Measurements from ENCODE around the gene NALCN. TPM values are rescaled to one million over a fixed set of nuclear protein-coding genes. Genes with fewer than 3 reads are reported as not detected.

Gene NALCN
- total and polyA plus RNA-seq, 7 experiments from 2014 or later, result not detected

- H3K36me3 Mint-ChIP-seq, result no peaks in the 10 kb centered on the region
- intact Hi-C loops (cut with micrococcal nuclease), result no loop called here
- ATAC-seq, result no peak
- Histone ChIP-seq H3K27ac (ENCODE audit: low read depth, low read length) (no peak overlapping the region), H3K4me3 (ENCODE audit: low read length) (no peak overlapping the region), H3K9me3 (ENCODE audit: control insufficient read depth in 2 of 3, low read length in 3 of 3) (no peaks in the 10 kb centered on the region), H3K36me3 (ENCODE audit: control insufficient read depth in 2 of 3, insufficient read depth in 3 of 3, low read length in 3 of 3) (no peaks in the 10 kb centered on the region), H3K4me1 (ENCODE audit: control insufficient read depth in 2 of 2, insufficient read depth in 2 of 2, low read length in 2 of 2) (no peaks in the 10 kb centered on the region), H3K27me3 (ENCODE audit: control insufficient read depth in 2 of 2, insufficient read depth in 2 of 2, low read length in 2 of 2) (no peaks in the 10 kb centered on the region)
- H3K9me3 Mint-ChIP-seq, result peaks cover 0 to 6% (median 0%) of the 10 kb centered on the region in 11 donors
- CTCF ChIA-PET, result interaction anchor here (0.6 kb wide), 1 partner anchor 494 kb away, joined by 3 read pairs; no protein-coding TSS in a partner anchor
- no peak overlapping the region for H3K4me3 Mint-ChIP-seq
- H3K4me1 Mint-ChIP-seq, result no peaks in the 10 kb centered on the region
- peaks cover 0 to 13% (median 6%) of the 10 kb centered on the region in 5 donors for H3K27me3 Mint-ChIP-seq
- no peak overlapping the region for H3K27ac Mint-ChIP-seq
- POLR2A ChIA-PET, result no interaction called here
- DNase-seq, result no peak
Observed at GRCh38 chr13:101025519-101025918, 390.8 kb downstream of the NALCN start.

- ChIA-PET CTCF (no interaction called here), POLR2A (no interaction called here)
- intact Hi-C loops (cut with micrococcal nuclease), result no loop called here
- Mint-ChIP-seq H3K4me3 (no peak overlapping the region), H3K4me1 (no peaks in the 10 kb centered on the region), H3K27ac (no peak overlapping the region), H3K27me3 (peaks cover 5 to 41% (median 21%) of the 10 kb centered on the region in 5 donors), H3K9me3 (peaks cover 0 to 4% (median 0%) of the 10 kb centered on the region in 11 donors), H3K36me3 (no peaks in the 10 kb centered on the region)
- H3K4me1 ChIP-seq (ENCODE audit: control insufficient read depth in 2 of 2, insufficient read depth in 2 of 2, low read length in 2 of 2), result no peaks in the 10 kb centered on the region
- H3K27me3 ChIP-seq (ENCODE audit: control insufficient read depth in 2 of 2, insufficient read depth in 2 of 2, low read length in 2 of 2), result no peaks in the 10 kb centered on the region
- DNase-seq, result no peak
- no peak overlapping the region for H3K4me3 ChIP-seq (ENCODE audit: low read length)
- no peaks in the 10 kb centered on the region for H3K9me3 ChIP-seq (ENCODE audit: control insufficient read depth in 2 of 3, low read length in 3 of 3)
- H3K27ac ChIP-seq (ENCODE audit: low read depth, low read length), result no peak overlapping the region
- no peak for ATAC-seq
- no peaks in the 10 kb centered on the region for H3K36me3 ChIP-seq (ENCODE audit: control insufficient read depth in 2 of 3, insufficient read depth in 3 of 3, low read length in 3 of 3)
Observed at GRCh38 chr13:101019126-101019525, 397.2 kb downstream of the NALCN start.

GRCh38 chr13:101018720-101019119 lies 397.6 kb downstream of the NALCN start:
- Histone ChIP-seq H3K27me3 (ENCODE audit: control insufficient read depth in 2 of 2, insufficient read depth in 2 of 2, low read length in 2 of 2) (no peaks in the 10 kb centered on the region), H3K9me3 (ENCODE audit: control insufficient read depth in 2 of 3, low read length in 3 of 3) (no peaks in the 10 kb centered on the region), H3K4me3 (ENCODE audit: low read length) (no peak overlapping the region), H3K27ac (ENCODE audit: low read depth, low read length) (no peak overlapping the region), H3K4me1 (ENCODE audit: control insufficient read depth in 2 of 2, insufficient read depth in 2 of 2, low read length in 2 of 2) (no peaks in the 10 kb centered on the region), H3K36me3 (ENCODE audit: control insufficient read depth in 2 of 3, insufficient read depth in 3 of 3, low read length in 3 of 3) (no peaks in the 10 kb centered on the region)
- no peaks in the 10 kb centered on the region for H3K36me3 Mint-ChIP-seq
- intact Hi-C loops (cut with micrococcal nuclease), result no loop called here
- DNase-seq (no peak), ATAC-seq (no peak)
- no peak overlapping the region for H3K27ac Mint-ChIP-seq
- H3K9me3 Mint-ChIP-seq, result peaks cover 0 to 4% (median 0%) of the 10 kb centered on the region in 11 donors
- H3K4me3 Mint-ChIP-seq, result no peak overlapping the region
- H3K27me3 Mint-ChIP-seq, result peaks cover 5 to 42% (median 23%) of the 10 kb centered on the region in 5 donors
- ChIA-PET CTCF (no interaction called here), POLR2A (no interaction called here)
- no peaks in the 10 kb centered on the region for H3K4me1 Mint-ChIP-seq

GRCh38 chr13:101017123-101017872 lies 399.0 kb downstream of the NALCN start:
- ChIA-PET CTCF (no interaction called here), POLR2A (no interaction called here)
- DNase-seq, result no peak
- H3K36me3 Mint-ChIP-seq, result no peaks in the 10 kb centered on the region
- intact Hi-C loops (cut with micrococcal nuclease), result no loop called here
- H3K4me1 Mint-ChIP-seq, result no peaks in the 10 kb centered on the region
- Histone ChIP-seq H3K27ac (ENCODE audit: low read depth, low read length) (no peak overlapping the region), H3K9me3 (ENCODE audit: control insufficient read depth in 2 of 3, low read length in 3 of 3) (no peaks in the 10 kb centered on the region), H3K36me3 (ENCODE audit: control insufficient read depth in 2 of 3, insufficient read depth in 3 of 3, low read length in 3 of 3) (no peaks in the 10 kb centered on the region), H3K4me3 (ENCODE audit: low read length) (no peak overlapping the region), H3K27me3 (ENCODE audit: control insufficient read depth in 2 of 2, insufficient read depth in 2 of 2, low read length in 2 of 2) (no peaks in the 10 kb centered on the region), H3K4me1 (ENCODE audit: control insufficient read depth in 2 of 2, insufficient read depth in 2 of 2, low read length in 2 of 2) (no peaks in the 10 kb centered on the region)
- H3K4me3 Mint-ChIP-seq, result no peak overlapping the region
- peaks cover 0 to 4% (median 0%) of the 10 kb centered on the region in 11 donors for H3K9me3 Mint-ChIP-seq
- peaks cover 5 to 55% (median 24%) of the 10 kb centered on the region in 5 donors for H3K27me3 Mint-ChIP-seq
- no peak for ATAC-seq
- no peak overlapping the region for H3K27ac Mint-ChIP-seq

- H3K4me1 Mint-ChIP-seq, result no peaks in the 10 kb centered on the region
- POLR2A ChIA-PET, result no interaction called here
- intact Hi-C loops (cut with micrococcal nuclease), result no loop called here
- H3K27me3 ChIP-seq (ENCODE audit: control insufficient read depth in 2 of 2, insufficient read depth in 2 of 2, low read length in 2 of 2), result no peaks in the 10 kb centered on the region
- H3K4me1 ChIP-seq (ENCODE audit: control insufficient read depth in 2 of 2, insufficient read depth in 2 of 2, low read length in 2 of 2), result no peaks in the 10 kb centered on the region
- peaks cover 5 to 60% (median 24%) of the 10 kb centered on the region in 5 donors for H3K27me3 Mint-ChIP-seq
- CTCF ChIA-PET, result no interaction called here
- no peak overlapping the region for H3K4me3 ChIP-seq (ENCODE audit: low read length)
- no peak overlapping the region for H3K27ac Mint-ChIP-seq
- ATAC-seq (no peak), DNase-seq (no peak)
- H3K27ac ChIP-seq (ENCODE audit: low read depth, low read length), result no peak overlapping the region
- no peaks in the 10 kb centered on the region for H3K9me3 ChIP-seq (ENCODE audit: control insufficient read depth in 2 of 3, low read length in 3 of 3)
- H3K36me3 ChIP-seq (ENCODE audit: control insufficient read depth in 2 of 3, insufficient read depth in 3 of 3, low read length in 3 of 3), result no peaks in the 10 kb centered on the region
- H3K36me3 Mint-ChIP-seq, result no peaks in the 10 kb centered on the region
- H3K9me3 Mint-ChIP-seq, result peaks cover 0 to 4% (median 0%) of the 10 kb centered on the region in 11 donors
- no peak overlapping the region for H3K4me3 Mint-ChIP-seq
Observed at GRCh38 chr13:101016475-101016874, 399.8 kb downstream of the NALCN start.

- Mint-ChIP-seq H3K9me3 (peaks cover 0 to 4% (median 0%) of the 10 kb centered on the region in 11 donors), H3K4me3 (no peak overlapping the region), H3K4me1 (no peaks in the 10 kb centered on the region), H3K27me3 (peaks cover 5 to 64% (median 27%) of the 10 kb centered on the region in 5 donors), H3K27ac (peak overlapping the region in 1 of 9 donors; percentile 17), H3K36me3 (no peaks in the 10 kb centered on the region)
- Histone ChIP-seq H3K9me3 (ENCODE audit: control insufficient read depth in 2 of 3, low read length in 3 of 3) (no peaks in the 10 kb centered on the region), H3K4me3 (ENCODE audit: low read length) (no peak overlapping the region), H3K4me1 (ENCODE audit: control insufficient read depth in 2 of 2, insufficient read depth in 2 of 2, low read length in 2 of 2) (no peaks in the 10 kb centered on the region), H3K36me3 (ENCODE audit: control insufficient read depth in 2 of 3, insufficient read depth in 3 of 3, low read length in 3 of 3) (no peaks in the 10 kb centered on the region), H3K27ac (ENCODE audit: low read depth, low read length) (no peak overlapping the region), H3K27me3 (ENCODE audit: control insufficient read depth in 2 of 2, insufficient read depth in 2 of 2, low read length in 2 of 2) (no peaks in the 10 kb centered on the region)
- ChIA-PET POLR2A (no interaction called here), CTCF (no interaction called here)
- ATAC-seq (no peak), DNase-seq (no peak)
- intact Hi-C loops (cut with micrococcal nuclease), result no loop called here
Observed at GRCh38 chr13:101013245-101013644, 403.1 kb downstream of the NALCN start.

GRCh38 chr13:101010100-101010499 lies 406.2 kb downstream of the NALCN start:
- peaks cover 0 to 47% (median 25%) of the 10 kb centered on the region in 5 donors for H3K27me3 Mint-ChIP-seq
- no peaks in the 10 kb centered on the region for H3K4me1 ChIP-seq (ENCODE audit: control insufficient read depth in 2 of 2, insufficient read depth in 2 of 2, low read length in 2 of 2)
- H3K9me3 Mint-ChIP-seq, result peaks cover 0 to 3% (median 0%) of the 10 kb centered on the region in 11 donors
- ATAC-seq (no peak), DNase-seq (no peak)
- no peak overlapping the region for H3K27ac Mint-ChIP-seq
- no peak overlapping the region for H3K27ac ChIP-seq (ENCODE audit: low read depth, low read length)
- H3K4me1 Mint-ChIP-seq, result no peaks in the 10 kb centered on the region
- intact Hi-C loops (cut with micrococcal nuclease), result no loop called here
- H3K4me3 Mint-ChIP-seq, result no peak overlapping the region
- no peaks in the 10 kb centered on the region for H3K36me3 ChIP-seq (ENCODE audit: control insufficient read depth in 2 of 3, insufficient read depth in 3 of 3, low read length in 3 of 3)
- H3K36me3 Mint-ChIP-seq, result no peaks in the 10 kb centered on the region
- POLR2A ChIA-PET, result no interaction called here
- H3K9me3 ChIP-seq (ENCODE audit: control insufficient read depth in 2 of 3, low read length in 3 of 3), result no peaks in the 10 kb centered on the region
- no peaks in the 10 kb centered on the region for H3K27me3 ChIP-seq (ENCODE audit: control insufficient read depth in 2 of 2, insufficient read depth in 2 of 2, low read length in 2 of 2)
- H3K4me3 ChIP-seq (ENCODE audit: low read length), result no peak overlapping the region
- CTCF ChIA-PET, result no interaction called here

Measured in naive thymus-derived CD4-positive, alpha-beta T cell (primary cell).